Thyroid gland (tissue), 4 donors: ENCODE results near the gene HHLA2. TPM values are rescaled to one million over a fixed set of nuclear protein-coding genes. Genes with fewer than 3 reads are reported as not detected.

ENCODE experiments used
- DNase-seq, 2 donors: peaks; one replicate each; pipeline ENCODE4 v3.0.0-alpha.2; 2019
- H3K27ac ChIP-seq, 3 donors: fragments of 200-600 bp; sonication (generic); 1 replicate in 2 of 3; 2 replicates in 1 of 3; pipeline ENCODE4 v1.5.1; 2016 to 2019; ENCODE audit warnings: mild to moderate bottlenecking in 1 of 3, moderate library complexity in 1 of 3
- H3K27me3 ChIP-seq: fragments of 200-600 bp; sonication (generic); one replicate; pipeline ENCODE4 v1.5.1; 2019
- H3K36me3 ChIP-seq, 2 donors: fragments of 200-600 bp; sonication (generic); one replicate each; pipeline ENCODE4 v1.5.1; 2016 to 2019
- H3K4me1 ChIP-seq, 2 donors: fragments of 200-600 bp; sonication (generic); one replicate each; pipeline ENCODE4 v1.5.1; 2017 to 2019
- H3K4me3 ChIP-seq, 3 donors: fragments of 200-600 bp; sonication (generic); replicated peaks in 1 of 3; 1 replicate in 2 of 3; 2 replicates in 1 of 3; pipeline ENCODE4 v1.5.1; 2016; ENCODE audit warnings: mild to moderate bottlenecking in 1 of 3
- H3K9me3 ChIP-seq: fragments of 200-600 bp; sonication (generic); one replicate; pipeline ENCODE4 v1.5.1; 2017
- POLR2A ChIP-seq, 2 donors: fragments of 450-650 bp; IDR thresholded peaks; one replicate each; pipeline ENCODE4 v1.6.1; 2017; ENCODE audit warnings: antibody characterized with exemption in 2 of 2, mild to moderate bottlenecking in 2 of 2, moderate library complexity in 1 of 2
- WGBS, 2 donors: methylation state at CpG; one replicate each; pipeline ENCODE4 v1.1.5; 2017; 5-methylcytosine and 5-hydroxymethylcytosine counted together
- intact Hi-C: fragments of 100-400 bp; cut with DNase I; formaldehyde crosslinking; loops from one replicate; pipeline ENCODE4 v1.15.1; 2023
- total RNA-seq, 4 donors: library from RNA; depleted of rRNA; stranded (reverse); fragments of >200 nt; gene quantifications; one replicate each; pipeline ENCODE4 v1.2.3, GENCODE V29; 2016
- TF ChIP-seq, protein P1 (sequence below), 6 experiments: fragments of 200-600 bp in 3 of 6; fragments of 450-650 bp in 3 of 6; sonication (generic) in 3 of 6; IDR thresholded peaks; one replicate each; pipeline ENCODE4 v1.5.1; 2016 to 2019; ENCODE audit warnings: antibody characterized with exemption in 6 of 6, mild to moderate bottlenecking in 2 of 6, inconsistent platforms in 1 of 6, moderate library complexity in 1 of 6

Gene HHLA2
- total RNA-seq, 4 donors from 2014 or later: not detected

- intact Hi-C loops: no loop called here
- Histone ChIP-seq H3K9me3 (no peaks in the 10 kb centered on the region), H3K27me3 (no peaks in the 10 kb centered on the region), H3K4me1 (peaks cover 10 to 14% of the 10 kb centered on the region in 2 donors), H3K27ac (peak overlapping the region in 1 of 3 donors; percentile 6), H3K36me3 (no peaks in the 10 kb centered on the region), H3K4me3 (no peak overlapping the region)
- TF ChIP-seq POLR2A (IDR thresholded peaks at IDR 0.05): no peak
- TF ChIP-seq, protein P1, sequence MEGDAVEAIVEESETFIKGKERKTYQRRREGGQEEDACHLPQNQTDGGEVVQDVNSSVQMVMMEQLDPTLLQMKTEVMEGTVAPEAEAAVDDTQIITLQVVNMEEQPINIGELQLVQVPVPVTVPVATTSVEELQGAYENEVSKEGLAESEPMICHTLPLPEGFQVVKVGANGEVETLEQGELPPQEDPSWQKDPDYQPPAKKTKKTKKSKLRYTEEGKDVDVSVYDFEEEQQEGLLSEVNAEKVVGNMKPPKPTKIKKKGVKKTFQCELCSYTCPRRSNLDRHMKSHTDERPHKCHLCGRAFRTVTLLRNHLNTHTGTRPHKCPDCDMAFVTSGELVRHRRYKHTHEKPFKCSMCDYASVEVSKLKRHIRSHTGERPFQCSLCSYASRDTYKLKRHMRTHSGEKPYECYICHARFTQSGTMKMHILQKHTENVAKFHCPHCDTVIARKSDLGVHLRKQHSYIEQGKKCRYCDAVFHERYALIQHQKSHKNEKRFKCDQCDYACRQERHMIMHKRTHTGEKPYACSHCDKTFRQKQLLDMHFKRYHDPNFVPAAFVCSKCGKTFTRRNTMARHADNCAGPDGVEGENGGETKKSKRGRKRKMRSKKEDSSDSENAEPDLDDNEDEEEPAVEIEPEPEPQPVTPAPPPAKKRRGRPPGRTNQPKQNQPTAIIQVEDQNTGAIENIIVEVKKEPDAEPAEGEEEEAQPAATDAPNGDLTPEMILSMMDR (IDR thresholded peaks at IDR 0.05): no peak
- no peak for DNase-seq
- 83 to 90% methylated on average over 4 of the region's 4 CpGs for WGBS, 2 donors
These were observed 107.5 kb downstream of the HHLA2 start for GRCh38 chr3:108403686-108404345.

DNA sequence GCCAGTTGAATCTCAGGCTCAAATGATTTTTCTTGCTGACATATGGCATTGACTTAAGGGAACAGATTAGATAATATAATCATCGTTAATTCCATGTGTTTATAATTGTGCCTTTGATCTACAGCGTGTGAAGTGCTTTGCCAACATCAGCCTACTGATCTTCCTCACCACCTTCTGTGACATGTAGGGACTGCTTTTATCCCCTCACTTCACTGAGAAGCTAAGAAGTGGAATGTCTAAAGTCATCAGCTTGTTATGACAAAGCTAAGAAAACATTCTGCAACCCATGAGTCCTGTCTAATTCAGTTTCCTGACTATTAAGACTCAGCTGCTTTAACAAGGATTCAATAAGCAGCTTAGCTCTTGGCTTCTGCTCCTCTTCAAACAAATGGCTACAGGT lies 108.0 kb downstream of the HHLA2 start:
- WGBS, 2 donors: 41 to 47% methylated on average over 2 of the region's 2 CpGs
- Histone ChIP-seq H3K4me1 (peaks cover 10 to 14% of the 10 kb centered on the region in 2 donors), H3K27me3 (no peaks in the 10 kb centered on the region), H3K36me3 (no peaks in the 10 kb centered on the region), H3K4me3 (no peak overlapping the region), H3K27ac (no peak overlapping the region), H3K9me3 (no peaks in the 10 kb centered on the region)
- no peak for DNase-seq
- intact Hi-C loops: no loop called here
- TF ChIP-seq, protein P1 (IDR thresholded peaks at IDR 0.05): no peak
- TF ChIP-seq POLR2A (IDR thresholded peaks at IDR 0.05): no peak

DNA sequence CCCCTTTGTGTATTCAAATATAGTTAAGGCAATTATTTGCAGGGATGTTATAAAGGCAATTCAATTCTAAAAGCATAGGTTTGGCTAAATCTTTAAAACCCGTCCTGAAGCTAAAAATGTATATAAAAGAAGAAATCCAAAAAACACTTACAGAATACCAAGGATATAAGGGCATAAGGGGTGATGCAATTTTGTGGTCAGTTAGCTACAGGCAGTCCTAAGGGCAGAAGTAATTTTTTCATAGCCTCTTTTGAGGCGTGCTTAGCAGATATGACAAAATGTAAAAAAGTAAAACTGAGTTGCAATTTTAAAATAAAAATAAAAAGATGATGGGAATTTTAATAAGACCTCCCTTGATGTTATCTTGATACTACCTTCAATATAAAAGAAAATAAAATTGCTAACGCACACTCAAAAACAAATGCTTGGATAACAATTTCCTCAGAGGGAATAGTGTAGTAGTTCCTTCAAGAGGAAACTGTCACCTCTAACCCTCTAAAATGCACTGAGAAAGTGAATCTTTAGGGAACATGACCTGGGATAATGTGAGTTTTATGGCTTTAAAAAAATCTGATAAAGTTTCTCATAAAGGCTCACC lies 109.8 kb downstream of the HHLA2 start:
- intact Hi-C loops: no loop called here
- no peak for DNase-seq
- Histone ChIP-seq H3K4me3 (no peak overlapping the region), H3K27me3 (no peaks in the 10 kb centered on the region), H3K36me3 (no peaks in the 10 kb centered on the region), H3K9me3 (no peaks in the 10 kb centered on the region), H3K4me1 (peaks cover 10 to 14% of the 10 kb centered on the region in 2 donors), H3K27ac (no peak overlapping the region)
- TF ChIP-seq, protein P1 (IDR thresholded peaks at IDR 0.05): no peak
- TF ChIP-seq POLR2A (IDR thresholded peaks at IDR 0.05): no peak
- WGBS, 2 donors: 79 to 81% methylated on average over 3 of the region's 3 CpGs

DNA sequence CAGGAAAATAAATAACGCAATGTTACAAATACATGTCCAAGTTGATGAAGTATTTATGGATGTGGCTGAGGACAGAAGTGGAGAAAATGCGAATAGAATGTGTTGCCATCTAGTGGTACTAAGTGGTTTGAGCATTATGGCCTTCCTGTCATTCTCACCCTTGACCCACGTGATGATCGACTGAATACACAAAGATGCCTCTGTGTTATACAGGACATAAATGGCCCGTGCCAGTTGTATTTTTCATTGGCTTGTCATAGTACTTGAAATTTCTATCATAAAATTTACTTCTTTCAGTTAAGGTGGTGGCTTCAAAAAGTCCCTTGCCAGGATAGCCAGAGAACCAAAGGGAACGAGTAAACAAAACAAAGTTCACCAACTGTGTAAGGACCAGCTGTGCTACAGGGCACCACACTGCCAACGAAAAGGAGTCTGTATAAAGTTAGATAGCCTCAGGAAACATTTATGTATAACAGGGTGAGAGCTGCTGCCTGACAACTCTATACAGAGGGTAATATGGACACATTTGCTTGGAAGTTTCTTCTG lies 110.4 kb downstream of the HHLA2 start:
- intact Hi-C loops: no loop called here
- TF ChIP-seq, protein P1 (IDR thresholded peaks at IDR 0.05): peak in 5 of 6 experiments; percentile 49 to 59 (median 58)
- TF ChIP-seq POLR2A (IDR thresholded peaks at IDR 0.05): no peak
- Histone ChIP-seq H3K4me1 (peaks cover 10 to 14% of the 10 kb centered on the region in 2 donors), H3K9me3 (no peaks in the 10 kb centered on the region), H3K27me3 (no peaks in the 10 kb centered on the region), H3K36me3 (no peaks in the 10 kb centered on the region), H3K4me3 (no peak overlapping the region), H3K27ac (no peak overlapping the region)
- peak; percentile 17 to 36 for DNase-seq
- 16 to 55% methylated on average over 7 of the region's 7 CpGs for WGBS, 2 donors

DNA sequence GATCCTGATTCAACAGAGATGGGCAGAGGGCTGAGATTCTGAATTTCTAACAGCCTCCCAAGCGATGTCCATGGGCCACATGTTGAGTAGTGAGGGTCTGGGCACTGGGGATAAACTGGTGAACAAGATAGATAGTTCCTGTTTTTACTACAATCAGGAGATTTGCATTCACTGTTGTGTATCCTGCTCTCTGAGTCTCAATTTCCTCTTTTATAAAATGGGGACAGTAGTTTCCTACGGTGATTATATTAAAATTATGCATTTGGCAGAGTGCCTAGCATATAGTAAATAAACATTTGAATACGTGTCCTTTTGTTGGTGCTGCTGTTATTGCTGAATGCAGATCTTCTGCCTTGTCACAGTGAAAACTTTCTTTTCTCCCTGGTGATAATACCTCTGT lies 111.5 kb downstream of the HHLA2 start:
- no peak for DNase-seq
- intact Hi-C loops: no loop called here

More for the DNA sequence above, 111.5 kb downstream of the HHLA2 start:
- H3K4me1 ChIP-seq: peaks cover 10 to 14% of the 10 kb centered on the region in 2 donors
- H3K9me3 ChIP-seq: no peaks in the 10 kb centered on the region
- H3K27ac ChIP-seq: no peak overlapping the region
- H3K36me3 ChIP-seq: no peaks in the 10 kb centered on the region
- WGBS, 2 donors: 76 to 78% methylated on average over 3 of the region's 3 CpGs
- TF ChIP-seq POLR2A (IDR thresholded peaks at IDR 0.05): no peak
- TF ChIP-seq, protein P1 (IDR thresholded peaks at IDR 0.05): no peak
- no peak overlapping the region for H3K4me3 ChIP-seq
- H3K27me3 ChIP-seq: no peaks in the 10 kb centered on the region
